ENCODE results near the gene ATG5.
"Not testable (repeated sequence)": the region's sequence is repeated elsewhere in the genome, so short reads cannot be mapped to it uniquely, and the experiment has no call there.

ATG5 gene

DNA sequence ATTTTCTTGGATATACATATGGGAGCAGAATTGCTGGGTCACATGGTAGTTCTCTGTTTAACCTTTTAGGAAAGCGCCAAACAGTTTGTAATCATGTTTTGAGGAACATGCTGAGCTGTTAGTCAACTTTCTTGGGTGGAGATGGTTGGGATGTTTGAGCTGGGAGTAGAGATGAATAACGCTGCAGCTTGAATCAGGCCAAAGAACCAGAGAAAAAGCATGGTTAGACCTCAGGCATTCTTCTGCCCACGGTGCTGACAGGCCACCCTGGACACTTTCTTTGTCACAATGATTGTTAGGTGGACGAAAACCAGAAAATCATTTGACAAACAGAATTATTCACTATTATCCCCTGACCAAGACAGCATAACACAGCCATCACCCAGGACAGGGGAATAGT, 172.6 kb downstream of the ATG5 start:
- DNase-seq = no peak

DNA sequence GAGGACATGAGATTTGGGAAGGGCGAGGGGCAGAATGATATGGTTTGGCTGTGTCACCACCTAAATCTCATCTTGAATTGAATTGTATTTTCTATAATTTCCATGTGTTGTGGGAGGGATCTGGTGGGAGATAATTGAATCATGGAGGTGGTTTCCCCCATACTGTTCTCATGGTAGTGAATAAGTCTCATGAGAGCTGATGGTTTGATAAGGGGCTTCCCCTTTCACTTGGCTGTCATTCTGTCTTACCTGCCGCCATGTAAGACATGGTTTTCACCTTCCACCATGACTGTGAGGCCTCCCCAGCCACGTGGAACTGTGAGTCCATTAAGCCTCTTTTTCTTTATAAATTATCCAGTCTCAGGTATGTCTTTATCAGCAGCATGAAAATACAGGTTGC, 173.1 kb downstream of the ATG5 start:
- not testable (repeated sequence) for DNase-seq

DNA sequence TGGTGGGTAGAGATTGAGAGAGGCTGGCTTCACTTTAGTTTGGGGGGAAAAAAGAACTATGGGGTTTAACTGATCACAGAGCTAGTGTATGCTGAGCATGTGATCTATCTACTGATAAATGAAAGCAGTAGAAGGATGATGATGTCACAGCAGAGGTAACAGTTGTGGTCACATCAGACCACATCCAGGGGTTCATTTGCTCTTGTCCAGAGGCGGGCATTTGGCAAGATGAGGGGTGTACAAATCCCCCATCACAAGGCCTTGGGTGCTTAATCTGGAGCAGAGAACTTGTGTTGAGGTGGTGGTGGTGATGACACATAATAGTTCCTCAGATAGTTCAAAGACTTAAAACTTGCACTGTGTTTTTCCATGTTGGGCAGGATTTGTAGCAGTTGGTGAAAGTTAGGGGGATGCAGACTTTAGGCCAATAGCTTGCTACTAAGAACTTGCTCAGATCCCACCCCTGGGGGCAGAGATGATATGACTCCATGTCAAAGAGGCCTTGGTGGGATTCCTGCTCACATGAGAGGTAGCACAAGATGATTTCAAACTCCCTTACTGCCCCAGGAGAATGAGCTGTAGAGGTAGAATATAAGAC, 176.0 kb downstream of the ATG5 start:
- DNase-seq = no peak

DNA sequence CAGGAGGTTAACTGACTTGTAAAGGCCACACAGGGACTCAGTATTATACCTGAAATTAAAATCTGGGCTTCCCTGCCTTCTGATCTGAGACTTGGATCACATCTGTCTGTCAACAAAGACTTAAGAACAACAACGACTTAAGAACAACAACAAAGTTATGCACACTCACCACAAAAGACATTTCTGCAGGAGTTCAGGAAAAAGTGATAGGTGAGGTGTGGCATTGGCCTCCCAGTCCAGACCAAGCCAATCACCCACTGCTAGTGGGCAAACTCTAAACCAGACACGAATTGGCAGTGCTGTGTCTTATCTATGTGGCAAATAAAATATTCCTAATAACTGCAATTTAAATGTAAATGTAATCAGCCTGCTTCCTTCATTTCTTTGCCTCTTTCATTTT, 178.1 kb downstream of the ATG5 start:
- no peak for DNase-seq

DNA sequence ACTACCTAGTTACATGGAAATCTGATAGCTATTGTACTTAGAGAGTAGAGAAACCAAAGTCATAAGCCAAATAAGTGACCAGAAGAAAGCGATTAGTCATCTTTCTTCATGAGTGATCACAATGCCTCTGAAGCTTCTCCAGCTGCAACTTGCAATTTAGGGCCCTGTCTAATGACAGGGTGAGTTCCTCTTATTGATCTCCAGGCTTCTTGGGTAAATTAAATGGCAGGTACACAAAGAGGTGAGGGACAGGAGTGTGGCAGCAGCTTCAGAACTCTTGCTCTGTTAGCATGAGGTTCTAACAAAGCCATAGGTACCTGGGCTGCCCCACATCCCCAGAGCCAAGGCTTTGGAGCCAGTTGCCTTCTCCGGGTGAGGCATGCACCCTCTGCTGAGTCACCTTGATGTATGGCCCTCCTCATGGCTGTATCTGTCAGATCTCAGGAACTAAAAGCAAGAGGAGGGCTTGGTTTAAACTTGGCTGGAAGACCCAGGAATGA, 178.7 kb downstream of the ATG5 start:
- no peak for DNase-seq

DNA sequence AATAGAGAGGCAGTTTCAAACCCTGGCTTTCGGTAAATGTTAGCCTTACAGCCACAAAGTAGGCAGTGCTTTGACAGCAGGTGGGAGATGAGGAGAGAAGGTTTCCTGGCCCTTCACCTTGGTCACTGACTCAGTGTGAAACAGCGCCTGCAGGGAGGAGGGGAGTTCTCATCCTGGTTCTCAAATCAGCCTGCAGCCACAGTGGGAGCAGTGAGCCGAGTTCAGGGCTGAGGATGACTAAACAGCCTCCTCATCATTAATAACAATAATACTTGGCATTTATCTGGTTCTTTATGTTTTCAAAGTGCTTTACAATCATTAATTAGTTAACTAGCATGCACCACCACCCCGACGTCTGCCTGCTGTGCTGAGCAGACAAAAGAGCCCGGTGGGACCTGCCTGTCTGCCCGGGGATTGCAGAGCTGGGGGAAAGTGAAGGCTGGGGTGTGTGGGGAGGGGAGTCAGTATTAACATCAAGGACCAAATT, 179.8 kb downstream of the ATG5 start:
- DNase-seq = no peak

DNA sequence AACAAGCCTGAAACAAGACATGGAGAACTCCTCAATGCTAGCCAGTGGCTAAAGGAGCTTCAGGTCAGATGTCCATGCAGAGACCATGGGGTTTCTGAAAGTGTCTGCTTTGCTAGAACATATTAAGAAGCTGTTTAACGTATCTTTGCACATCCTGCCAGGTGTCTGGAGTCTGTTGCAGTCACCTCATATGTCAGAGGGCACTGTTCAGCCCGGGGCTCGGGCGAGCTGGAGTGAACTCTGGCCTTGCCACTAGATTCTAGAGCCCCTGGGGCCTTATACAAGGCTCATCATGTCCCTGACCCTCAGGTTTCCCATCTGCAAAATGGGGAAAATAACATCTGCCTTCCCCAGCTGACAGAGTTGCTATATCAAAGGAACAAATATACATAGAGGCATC, 180.4 kb downstream of the ATG5 start:
- no peak for DNase-seq

DNA sequence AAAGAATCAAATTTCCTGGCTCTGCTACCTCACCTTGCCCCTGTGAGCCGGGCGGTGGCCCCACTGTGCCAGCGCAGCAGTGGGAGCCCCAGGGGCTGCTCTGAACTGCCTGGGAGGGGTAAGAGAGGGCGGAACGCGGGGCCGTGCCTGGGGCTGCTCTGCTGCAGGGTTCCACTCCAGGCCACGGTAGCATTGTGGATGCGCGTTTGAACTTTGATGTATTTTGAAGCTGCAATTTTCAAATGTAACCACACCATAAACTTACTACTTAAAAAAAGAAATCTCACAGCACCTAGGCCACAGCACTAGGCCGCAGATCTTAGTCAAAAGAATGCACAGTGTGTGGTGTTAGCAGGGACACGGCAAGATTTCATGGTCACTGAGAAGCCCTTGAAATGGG, 181.9 kb downstream of the ATG5 start:
- DNase-seq = no peak

DNA sequence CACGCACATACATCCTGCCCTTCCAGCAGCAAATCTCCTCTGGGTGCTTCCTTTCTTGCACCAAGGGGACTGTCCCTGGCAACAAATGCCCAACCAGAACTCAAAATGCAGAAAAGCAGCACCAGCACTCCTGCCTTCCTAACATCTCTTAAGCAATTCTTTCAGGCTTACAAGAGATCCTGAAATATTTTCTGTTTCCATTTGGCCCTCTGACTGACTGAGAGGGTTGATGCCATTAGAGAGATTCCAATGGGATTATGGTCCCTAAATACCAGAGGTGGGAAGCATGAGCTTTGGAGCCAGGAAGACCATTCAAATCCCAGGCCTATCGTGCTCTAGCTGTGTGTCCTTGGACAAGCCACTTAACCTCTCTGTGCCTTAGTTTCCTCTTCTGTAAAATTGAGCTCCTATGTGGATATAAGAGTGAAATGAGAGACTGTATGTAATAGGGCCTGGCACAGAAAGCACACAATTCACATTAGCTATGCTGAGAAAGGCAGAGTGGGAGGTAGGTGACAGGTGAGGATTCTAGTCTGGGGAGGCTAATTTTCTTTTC, 182.6 kb downstream of the ATG5 start:
- no peak for DNase-seq

DNA sequence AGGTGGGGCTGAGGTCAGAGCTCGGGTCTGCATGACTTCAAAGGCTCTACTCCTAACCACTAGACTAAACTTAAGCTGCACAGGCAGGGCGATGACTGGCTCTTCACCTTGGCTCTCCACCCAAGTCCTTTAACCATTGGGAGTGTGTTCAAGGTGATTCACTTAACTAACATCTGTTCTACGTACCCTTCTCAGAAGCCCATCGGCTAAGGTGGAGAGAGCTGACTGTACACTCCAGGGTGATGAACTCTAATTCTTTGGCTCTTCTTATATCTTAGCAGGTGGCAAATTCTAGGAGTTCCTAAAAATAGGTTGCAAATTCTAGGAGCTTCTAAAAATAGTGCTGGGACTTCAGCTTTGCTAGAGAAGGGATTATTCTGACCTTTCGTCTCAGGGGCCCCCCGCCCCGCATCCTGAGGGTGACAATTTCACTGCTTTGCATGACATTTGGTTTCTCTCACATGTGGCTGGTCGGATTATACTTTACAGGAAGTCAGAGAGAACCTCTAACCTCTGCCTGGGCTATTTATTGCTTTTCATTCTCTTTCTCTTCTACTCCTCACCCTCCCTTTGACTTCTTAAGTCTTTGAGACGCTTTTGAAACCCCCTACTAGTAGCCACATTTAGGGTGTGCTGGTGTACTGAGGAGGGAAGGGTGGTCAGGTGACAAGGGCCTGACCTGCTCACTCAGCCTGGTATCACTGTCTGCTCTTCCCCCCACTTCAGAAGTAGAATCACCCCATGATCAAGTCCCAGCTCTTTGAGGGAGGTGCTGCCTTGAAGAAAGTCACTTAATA, 183.9 kb downstream of the ATG5 start:
- no peak for DNase-seq

DNA sequence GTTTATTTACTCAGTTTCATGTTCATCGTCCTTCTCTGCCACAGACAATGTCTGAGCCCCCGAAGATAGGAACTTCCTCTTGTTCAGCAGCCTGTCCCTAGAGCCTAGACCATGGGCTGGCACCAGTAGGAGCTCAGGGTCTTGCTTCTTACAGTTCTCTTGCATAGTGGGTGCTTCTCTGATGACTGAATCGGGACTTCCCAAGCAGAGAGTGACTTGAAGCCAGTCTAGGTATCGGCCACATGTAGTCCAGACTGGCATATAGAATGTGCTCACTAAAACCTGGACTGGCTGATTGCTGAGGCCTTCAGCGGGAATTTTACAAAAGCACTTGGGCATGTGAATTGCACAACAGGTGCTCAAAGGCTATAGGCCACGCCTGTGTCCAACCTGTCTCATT, 187.4 kb downstream of the ATG5 start:
- no peak for DNase-seq

DNA sequence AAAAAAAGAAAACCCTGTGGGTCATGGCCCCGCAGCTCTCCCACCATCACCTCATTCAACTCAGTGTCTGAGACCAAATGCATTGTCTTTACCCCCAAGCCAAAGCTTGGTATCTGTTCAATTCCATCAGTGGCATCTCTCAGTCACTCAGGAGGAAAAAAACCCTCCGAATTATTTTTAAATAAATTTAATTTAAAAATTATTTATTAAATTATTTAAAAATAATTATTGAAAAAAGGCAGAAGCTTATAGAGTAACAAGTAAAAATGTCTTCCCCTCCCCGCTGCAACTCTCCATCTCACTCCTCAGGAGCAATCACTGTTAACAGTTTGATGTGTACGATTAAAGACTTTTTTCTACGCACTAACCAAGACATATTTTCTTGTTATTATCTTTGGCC, 188.7 kb downstream of the ATG5 start:
- no peak for DNase-seq

DNA sequence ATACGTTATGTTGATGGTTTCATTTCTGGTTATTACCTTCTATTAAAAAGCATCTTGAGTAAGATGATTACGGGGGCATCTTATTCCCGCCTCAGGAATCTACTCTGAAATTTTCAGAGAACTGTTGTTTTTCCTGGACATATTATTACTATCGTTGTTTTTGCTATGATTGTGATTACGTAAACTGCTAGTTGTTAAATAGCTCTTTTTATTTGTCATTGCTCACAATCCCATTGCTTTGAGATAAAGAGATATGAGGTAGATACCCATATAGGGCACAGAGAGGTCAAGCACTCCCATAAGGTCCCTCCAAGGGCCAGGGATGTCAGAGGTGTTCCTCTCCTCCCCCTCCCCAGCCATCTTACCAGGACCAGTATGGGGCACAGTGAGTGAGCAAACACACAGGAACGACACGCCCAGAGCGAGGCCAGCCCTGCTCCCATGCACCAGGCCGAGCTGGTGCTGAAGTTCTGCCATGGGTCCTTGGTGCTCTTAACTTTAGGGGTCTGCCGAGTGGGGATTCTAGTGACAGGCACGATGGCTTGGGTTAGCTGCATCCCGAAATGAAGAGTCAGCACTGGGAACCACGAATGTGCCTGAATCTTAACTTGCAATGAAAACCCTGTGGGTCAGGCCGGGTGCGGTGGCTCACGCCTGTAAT, 189.5 kb downstream of the ATG5 start:
- DNase-seq = no peak

DNA sequence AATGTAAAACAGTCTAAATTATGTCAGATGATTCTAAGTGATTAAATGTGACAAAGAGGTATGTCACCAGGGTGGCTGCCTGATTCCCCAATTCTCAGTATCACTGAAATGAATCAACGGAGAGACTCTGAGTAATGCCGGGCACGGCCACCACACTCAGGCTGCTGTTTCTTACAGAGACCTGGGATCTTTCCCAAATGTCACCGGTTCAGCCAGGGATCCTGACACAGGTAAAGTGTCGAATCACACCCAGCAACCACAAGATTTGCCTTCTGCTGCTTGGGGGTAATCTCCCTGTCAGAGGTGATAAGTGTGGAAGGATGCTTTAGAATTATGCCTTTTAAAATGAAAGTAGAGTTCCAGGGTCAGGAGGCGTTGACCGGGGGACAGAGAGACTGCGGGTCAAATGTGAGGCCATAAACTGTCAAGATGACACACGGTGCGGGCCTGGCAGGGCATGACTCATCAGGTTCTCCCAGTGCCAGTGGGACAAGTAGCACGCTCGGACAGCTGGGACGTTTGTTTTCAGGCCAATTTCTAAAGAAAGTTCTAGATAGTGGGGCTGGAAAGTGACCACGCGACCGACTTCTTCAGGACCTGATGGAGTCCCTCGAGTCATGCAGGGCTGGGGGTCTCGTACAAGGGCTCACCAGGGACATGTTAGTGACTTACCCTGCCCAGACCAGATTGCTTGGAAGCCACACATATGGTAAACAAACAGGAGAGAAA, 190.5 kb downstream of the ATG5 start:
- DNase-seq = no peak
